WTC11 (cell line): ENCODE data around the gene PAM. TPM values are rescaled to one million over a fixed set of nuclear protein-coding genes. Genes with fewer than 3 reads are reported as not detected.
"Not testable (repeated sequence)": the region's sequence is repeated elsewhere in the genome, so short reads cannot be mapped to it uniquely, and the experiment has no call there.

ENCODE experiments used
- ATAC-seq: fragments of 200-7000 bp; cut with Tn5 transposase; 2 replicates; pipeline ENCODE4 v1.10.0; 2021; ENCODE audit warnings: mild to moderate bottlenecking, moderate library complexity
- CTCF ChIA-PET: fragments of 300-600 bp; sonication (Branson Sonifier 250); formaldehyde crosslinking; loops from one replicate; lab custom pipeline; 2021; ENCODE audit warnings: antibody characterized with exemption; lab: Charles Lee
- POLR2A ChIA-PET: fragments of 350-600 bp; sonication (Branson Sonifier 250); formaldehyde crosslinking; loops from one replicate; lab custom pipeline; 2021; ENCODE audit warnings: antibody characterized with exemption; lab: Charles Lee
- DNase-seq: peaks from one replicate; pipeline ENCODE4 v3.0.0; 2021; ENCODE audit warnings: low spot score
- H3K27ac Mint-ChIP-seq: 2 replicates; pipeline ENCODE4 v1.8.0; 2021; ENCODE audit warnings: mixed read lengths
- H3K27me3 Mint-ChIP-seq: 2 replicates; pipeline ENCODE4 v1.8.0; 2021; ENCODE audit warnings: low read depth, mild to moderate bottlenecking, moderate library complexity, mixed read lengths
- H3K36me3 Mint-ChIP-seq: 2 replicates; pipeline ENCODE4 v1.8.0; 2021; ENCODE audit warnings: mixed read lengths
- H3K4me1 Mint-ChIP-seq: 2 replicates; pipeline ENCODE4 v1.8.0; 2022; ENCODE audit warnings: mixed read lengths
- H3K4me3 Mint-ChIP-seq: 2 replicates; pipeline ENCODE4 v1.8.0; 2021; ENCODE audit warnings: mild to moderate bottlenecking, moderate library complexity, mixed read lengths
- H3K9me3 Mint-ChIP-seq: 2 replicates; pipeline ENCODE4 v1.8.0; 2021; ENCODE audit warnings: mixed read lengths
- FOXP1 ChIP-seq: sonication (generic); formaldehyde crosslinking; IDR thresholded peaks from 2 replicates; pipeline ENCODE4 v1.8.0; 2022; ENCODE audit warnings: missing genetic modification reagents, mild to moderate bottlenecking, moderate library complexity, borderline replicate concordance
- IRF1 ChIP-seq: sonication (generic); formaldehyde crosslinking; IDR thresholded peaks from 2 replicates; pipeline ENCODE4 v1.8.0; 2023; ENCODE audit warnings: missing genetic modification reagents
- RELA ChIP-seq: sonication (generic); formaldehyde crosslinking; IDR thresholded peaks from 2 replicates; pipeline ENCODE4 v1.8.1; 2022; ENCODE audit warnings: missing genetic modification reagents, mild to moderate bottlenecking, borderline replicate concordance
- SMAD4 ChIP-seq: sonication (generic); formaldehyde crosslinking; IDR thresholded peaks from 2 replicates; pipeline ENCODE4 v1.8.0; 2022; ENCODE audit warnings: mild to moderate bottlenecking, missing genetic modification reagents
- ZNF121 ChIP-seq: sonication (generic); formaldehyde crosslinking; IDR thresholded peaks from 2 replicates; pipeline ENCODE4 v1.8.0; 2023; ENCODE audit warnings: missing genetic modification reagents
- ZNF138 ChIP-seq: sonication (generic); formaldehyde crosslinking; conservative IDR thresholded peaks from 2 replicates; pipeline ENCODE4 v1.8.1; 2022; ENCODE audit warnings: mild to moderate bottlenecking, moderate library complexity, missing genetic modification reagents
- ZNF219 ChIP-seq: sonication (generic); formaldehyde crosslinking; IDR thresholded peaks from 2 replicates; pipeline ENCODE4 v1.8.0; 2023; ENCODE audit warnings: missing genetic modification reagents, mild to moderate bottlenecking, borderline replicate concordance
- ZNF263 ChIP-seq: sonication (generic); formaldehyde crosslinking; IDR thresholded peaks from 2 replicates; pipeline ENCODE4 v1.8.1; 2022; ENCODE audit warnings: low read depth, mild to moderate bottlenecking, moderate library complexity, missing genetic modification reagents
- ZNF396 ChIP-seq: fragments of 250-450 bp; sonication (Bioruptor Pico); IDR thresholded peaks from 2 replicates; pipeline ENCODE4 v1.8.0; 2021; ENCODE audit warnings: mild to moderate bottlenecking, moderate library complexity, borderline replicate concordance
- total RNA-seq: library from RNA; stranded (reverse); gene quantifications from 3 replicates; pipeline ENCODE4 v1.2.3, GENCODE V29; 2021
- TF ChIP-seq, protein P1 (sequence below): sonication (generic); formaldehyde crosslinking; IDR thresholded peaks from 2 replicates; pipeline ENCODE4 v1.8.1; 2023; ENCODE audit warnings: mild to moderate bottlenecking, missing genetic modification reagents
- TF ChIP-seq, protein P2 (sequence below): sonication (generic); formaldehyde crosslinking; IDR thresholded peaks from 2 replicates; pipeline ENCODE4 v1.8.1; 2023; ENCODE audit warnings: mild to moderate bottlenecking, missing genetic modification reagents, moderate library complexity

The PAM gene
- total RNA-seq, 1 experiment from 2014 or later: 52.3 TPM

DNA sequence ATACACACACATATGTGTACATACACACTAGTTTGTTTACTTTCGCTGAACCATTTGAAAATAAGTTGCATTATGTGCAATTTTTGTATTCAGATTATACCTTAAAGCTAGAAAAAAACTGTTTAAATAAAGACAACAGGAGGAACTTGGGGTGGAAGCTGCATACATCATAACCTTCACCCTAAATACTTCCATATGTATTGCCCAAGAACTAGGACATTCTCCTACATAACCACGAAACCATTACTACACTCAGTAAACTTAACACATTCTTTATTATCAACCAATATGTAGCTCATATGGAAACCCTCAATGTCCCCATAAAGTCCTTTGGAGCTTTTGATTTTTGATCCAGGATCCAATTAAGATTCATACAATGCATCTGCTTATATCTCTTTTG lies 281.5 kb downstream of the PAM start:
- TF ChIP-seq FOXP1: no peak
- TF ChIP-seq SMAD4 (CRISPR knock-in tag): no peak
- TF ChIP-seq ZNF396 (CRISPR knock-in tag): no peak
- TF ChIP-seq, all 79 proteins: peak for 0
- POLR2A ChIA-PET: no interaction called here
- DNase-seq (no peak), ATAC-seq (no peak)
- CTCF ChIA-PET: interaction anchor here (1.0 kb wide), 1 partner anchor 103 kb away, joined by 4 read pairs; no protein-coding TSS in a partner anchor
- Mint-ChIP-seq H3K27me3 (no peaks in the 10 kb centered on the region), H3K36me3 (0 out of 2 replicates have a peak, but pooled peaks cover 11% of the 10 kb centered on the region), H3K4me1 (no peaks in the 10 kb centered on the region), H3K9me3 (peaks cover 6% of the 10 kb centered on the region), H3K4me3 (no peak overlapping the region), H3K27ac (no peak overlapping the region)

- Mint-ChIP-seq H3K9me3 (peaks cover 6% of the 10 kb centered on the region), H3K36me3 (0 out of 2 replicates have a peak, but pooled peaks cover 8% of the 10 kb centered on the region), H3K4me1 (no peaks in the 10 kb centered on the region), H3K27me3 (no peaks in the 10 kb centered on the region), H3K4me3 (no peak overlapping the region), H3K27ac (no peak overlapping the region)
- ATAC-seq (peak; percentile 22; the same call in 1 of the 2 replicates), DNase-seq (no peak)
- no peak for TF ChIP-seq RELA (CRISPR knock-in tag)
- TF ChIP-seq ZNF219 (CRISPR knock-in tag): no peak
- TF ChIP-seq, protein P1, sequence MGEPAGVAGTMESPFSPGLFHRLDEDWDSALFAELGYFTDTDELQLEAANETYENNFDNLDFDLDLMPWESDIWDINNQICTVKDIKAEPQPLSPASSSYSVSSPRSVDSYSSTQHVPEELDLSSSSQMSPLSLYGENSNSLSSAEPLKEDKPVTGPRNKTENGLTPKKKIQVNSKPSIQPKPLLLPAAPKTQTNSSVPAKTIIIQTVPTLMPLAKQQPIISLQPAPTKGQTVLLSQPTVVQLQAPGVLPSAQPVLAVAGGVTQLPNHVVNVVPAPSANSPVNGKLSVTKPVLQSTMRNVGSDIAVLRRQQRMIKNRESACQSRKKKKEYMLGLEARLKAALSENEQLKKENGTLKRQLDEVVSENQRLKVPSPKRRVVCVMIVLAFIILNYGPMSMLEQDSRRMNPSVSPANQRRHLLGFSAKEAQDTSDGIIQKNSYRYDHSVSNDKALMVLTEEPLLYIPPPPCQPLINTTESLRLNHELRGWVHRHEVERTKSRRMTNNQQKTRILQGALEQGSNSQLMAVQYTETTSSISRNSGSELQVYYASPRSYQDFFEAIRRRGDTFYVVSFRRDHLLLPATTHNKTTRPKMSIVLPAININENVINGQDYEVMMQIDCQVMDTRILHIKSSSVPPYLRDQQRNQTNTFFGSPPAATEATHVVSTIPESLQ (CRISPR knock-in tag): no peak
- no peak for TF ChIP-seq IRF1 (CRISPR knock-in tag)
- TF ChIP-seq ZNF121 (CRISPR knock-in tag): no peak
- no peak for TF ChIP-seq ZNF138 (CRISPR knock-in tag)
- ChIA-PET CTCF (no interaction called here), POLR2A (no interaction called here)
These were observed 282.8 kb downstream of the PAM start for GRCh38 chr5:103037673-103038455.

DNA sequence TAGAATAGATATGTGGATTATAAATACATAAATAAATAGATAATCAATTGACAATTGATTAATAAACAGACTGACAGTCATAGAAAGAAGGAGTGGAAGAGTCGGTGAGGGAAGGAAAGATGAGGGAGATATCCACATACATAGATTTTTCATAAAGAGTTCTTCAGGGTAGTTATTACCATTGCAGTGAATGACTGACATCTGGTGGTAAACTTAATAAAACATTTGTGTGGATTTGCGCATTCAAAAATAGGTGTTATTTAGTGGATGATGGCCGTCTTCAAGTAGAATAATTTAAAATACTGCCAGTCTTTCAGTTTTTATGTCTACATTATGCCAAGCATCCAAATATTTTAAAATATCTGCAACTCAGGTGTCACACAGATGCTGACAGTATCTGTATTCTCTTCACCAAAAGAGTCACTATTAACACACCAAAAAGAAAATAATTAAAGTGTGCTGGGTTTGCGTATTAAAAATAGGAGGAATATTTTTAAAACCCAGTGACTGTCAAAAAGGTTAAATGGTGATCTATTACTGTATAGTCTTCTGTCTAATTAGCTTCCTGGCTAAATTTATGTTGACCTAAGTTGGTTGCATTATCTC lies 286.1 kb downstream of the PAM start:
- H3K27me3 Mint-ChIP-seq: no peaks in the 10 kb centered on the region
- H3K36me3 Mint-ChIP-seq: no peaks in the 10 kb centered on the region
- CTCF ChIA-PET: no interaction called here
- peaks cover 6% of the 10 kb centered on the region for H3K9me3 Mint-ChIP-seq
- POLR2A ChIA-PET: no interaction called here
- DNase-seq: no peak
- no peak overlapping the region for H3K4me3 Mint-ChIP-seq
- H3K27ac Mint-ChIP-seq: no peak overlapping the region
- ATAC-seq: no peak
- TF ChIP-seq, protein P2, sequence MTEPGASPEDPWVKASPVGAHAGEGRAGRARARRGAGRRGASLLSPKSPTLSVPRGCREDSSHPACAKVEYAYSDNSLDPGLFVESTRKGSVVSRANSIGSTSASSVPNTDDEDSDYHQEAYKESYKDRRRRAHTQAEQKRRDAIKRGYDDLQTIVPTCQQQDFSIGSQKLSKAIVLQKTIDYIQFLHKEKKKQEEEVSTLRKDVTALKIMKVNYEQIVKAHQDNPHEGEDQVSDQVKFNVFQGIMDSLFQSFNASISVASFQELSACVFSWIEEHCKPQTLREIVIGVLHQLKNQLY: no peak
- no peak for TF ChIP-seq ZNF263 (CRISPR knock-in tag)
- H3K4me1 Mint-ChIP-seq: peaks cover 2% of the 10 kb centered on the region

- H3K27me3 Mint-ChIP-seq, DNase-seq, H3K27ac Mint-ChIP-seq, ATAC-seq, CTCF ChIA-PET, POLR2A ChIA-PET, H3K36me3 Mint-ChIP-seq: not testable (repeated sequence)
- peaks cover 15% of the 10 kb centered on the region for H3K9me3 Mint-ChIP-seq
- H3K4me1 Mint-ChIP-seq: peaks cover 14% of the 10 kb centered on the region
- peak overlapping the region; percentile 31 for H3K4me3 Mint-ChIP-seq
These were observed 291.6 kb downstream of the PAM start for GRCh38 chr5:103046706-103047105.
